HG03103 (cell line): ENCODE results near the gene COL6A1.

ENCODE experiments used
- ATAC-seq: cut with Tn5 transposase; IDR thresholded peaks from one replicate; pipeline ENCODE4 v1.9.1; 2021; ENCODE audit warnings: low read depth; ENCODE audit not compliant: unreplicated experiment

Gene COL6A1

GRCh38 chr21:45992301-45993209 lies 11.0 kb downstream of the COL6A1 start:
- no peak for ATAC-seq

DNA sequence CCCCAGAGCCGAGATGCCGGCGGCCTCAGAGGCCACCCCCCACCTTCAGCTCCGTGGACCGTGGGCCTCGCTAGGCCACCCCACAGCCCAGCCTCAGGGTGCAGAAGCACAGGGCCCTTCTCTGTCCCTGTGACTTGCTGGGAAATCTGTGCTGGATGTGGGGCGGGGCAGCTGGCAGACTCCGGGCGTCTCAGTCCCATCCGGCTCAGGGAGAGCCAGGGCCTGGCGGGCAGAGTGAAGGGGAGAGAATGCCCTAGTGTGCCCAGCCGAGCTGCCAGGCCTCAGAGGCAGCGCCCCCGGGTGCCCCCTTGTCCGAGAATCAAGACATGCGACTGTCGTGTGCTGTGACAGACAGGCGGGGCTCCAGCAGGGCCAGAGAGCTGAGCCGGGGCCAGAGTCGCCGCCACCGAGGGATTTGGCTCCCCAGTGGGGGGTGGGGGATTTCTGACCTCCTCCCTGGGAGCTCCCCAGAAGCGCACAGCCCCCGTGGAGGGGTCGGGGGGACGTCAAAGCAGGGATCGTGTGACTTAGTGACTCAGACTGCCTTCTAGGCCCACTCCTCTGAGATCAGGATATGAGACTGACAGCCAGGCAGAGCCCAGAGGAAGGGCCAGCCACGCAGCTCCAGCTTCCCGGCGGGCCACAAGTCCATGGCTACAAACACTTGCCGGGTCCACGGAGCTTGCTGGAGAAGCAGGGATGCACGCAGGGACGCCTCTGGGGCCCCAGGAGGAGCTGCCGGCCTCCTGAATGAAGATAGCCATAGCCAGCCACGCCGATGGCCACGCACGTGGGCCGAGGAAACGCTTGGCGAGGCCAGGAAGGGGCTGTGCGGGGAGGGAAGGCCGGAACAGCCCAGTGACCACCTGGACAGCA lies 11.9 kb downstream of the COL6A1 start:
- no peak for ATAC-seq

GRCh38 chr21:45994086-45994661 lies 12.6 kb downstream of the COL6A1 start:
- no peak for ATAC-seq

GRCh38 chr21:45994759-45995685 lies 13.5 kb downstream of the COL6A1 start:
- no peak for ATAC-seq

DNA sequence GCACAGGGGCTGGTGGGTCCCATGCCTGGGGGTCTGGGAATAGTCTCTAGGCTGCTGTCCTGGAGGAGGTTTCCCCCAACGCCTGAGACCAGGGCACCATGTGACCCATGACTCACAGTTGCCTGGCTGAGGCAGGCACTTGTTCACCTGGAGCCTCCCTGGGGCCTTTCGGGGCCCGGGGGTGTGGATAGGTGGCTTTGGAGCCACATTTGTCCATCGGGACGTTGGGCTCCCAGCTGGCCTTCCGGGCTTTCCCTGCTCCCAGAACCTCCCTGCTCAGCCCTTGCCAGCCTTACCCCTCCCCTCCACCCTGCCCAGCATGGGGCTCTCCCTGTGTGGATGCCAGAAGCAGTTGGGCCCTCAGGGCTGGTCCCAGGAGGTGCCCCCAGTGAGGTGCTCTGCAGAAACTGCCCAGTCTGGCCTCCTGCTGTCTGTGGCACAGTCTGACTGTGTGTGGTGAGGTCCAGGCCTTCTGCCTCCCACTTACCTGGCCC lies 14.2 kb downstream of the COL6A1 start:
- ATAC-seq = no peak

DNA sequence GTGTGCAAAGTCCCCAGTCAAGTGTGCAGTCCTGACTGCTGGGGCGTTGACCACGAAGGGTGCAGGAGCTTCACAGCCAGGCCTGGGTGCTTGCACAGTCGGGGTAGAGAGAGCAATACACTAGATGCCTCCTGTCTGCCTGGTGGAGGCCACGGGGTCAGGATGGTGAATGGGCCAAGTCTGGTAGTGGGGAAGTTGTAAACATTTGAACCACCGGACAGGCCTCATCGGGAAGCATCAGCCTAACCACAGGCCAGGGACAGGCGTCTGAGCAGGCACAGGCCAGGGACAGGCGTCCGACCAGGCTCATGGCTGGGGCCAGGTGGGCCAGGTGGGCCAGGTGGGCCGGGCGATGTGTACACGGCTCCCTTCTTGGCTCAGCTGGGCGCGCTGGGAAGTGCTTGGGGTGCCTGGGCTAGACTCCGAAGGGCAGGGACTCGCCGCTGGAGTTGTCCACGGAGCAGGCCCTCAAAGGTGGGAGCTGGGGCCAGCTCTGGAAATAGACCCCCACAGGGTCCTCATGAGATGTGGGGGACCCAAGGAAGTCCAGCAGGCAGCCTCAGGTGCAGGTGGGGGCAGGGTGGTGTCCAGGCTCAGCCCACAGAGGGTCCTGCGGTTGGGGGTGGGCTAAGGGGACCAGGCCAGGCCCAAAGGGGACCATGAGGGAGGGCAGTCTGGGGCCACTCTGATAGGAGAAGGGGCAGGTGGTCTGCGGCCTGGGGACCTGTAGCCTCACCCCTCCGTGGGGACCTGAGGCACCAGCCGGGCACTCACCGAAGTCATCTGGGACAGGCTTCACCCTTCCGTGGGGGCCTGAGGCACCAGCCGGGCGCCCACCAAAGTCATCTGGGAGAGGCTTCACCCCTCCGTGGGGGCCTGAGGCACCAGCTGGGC lies 15.0 kb downstream of the COL6A1 start:
- ATAC-seq = no peak

- ATAC-seq = no peak
These were observed 15.6 kb downstream of the COL6A1 start for GRCh38 chr21:45997205-45997494.

DNA sequence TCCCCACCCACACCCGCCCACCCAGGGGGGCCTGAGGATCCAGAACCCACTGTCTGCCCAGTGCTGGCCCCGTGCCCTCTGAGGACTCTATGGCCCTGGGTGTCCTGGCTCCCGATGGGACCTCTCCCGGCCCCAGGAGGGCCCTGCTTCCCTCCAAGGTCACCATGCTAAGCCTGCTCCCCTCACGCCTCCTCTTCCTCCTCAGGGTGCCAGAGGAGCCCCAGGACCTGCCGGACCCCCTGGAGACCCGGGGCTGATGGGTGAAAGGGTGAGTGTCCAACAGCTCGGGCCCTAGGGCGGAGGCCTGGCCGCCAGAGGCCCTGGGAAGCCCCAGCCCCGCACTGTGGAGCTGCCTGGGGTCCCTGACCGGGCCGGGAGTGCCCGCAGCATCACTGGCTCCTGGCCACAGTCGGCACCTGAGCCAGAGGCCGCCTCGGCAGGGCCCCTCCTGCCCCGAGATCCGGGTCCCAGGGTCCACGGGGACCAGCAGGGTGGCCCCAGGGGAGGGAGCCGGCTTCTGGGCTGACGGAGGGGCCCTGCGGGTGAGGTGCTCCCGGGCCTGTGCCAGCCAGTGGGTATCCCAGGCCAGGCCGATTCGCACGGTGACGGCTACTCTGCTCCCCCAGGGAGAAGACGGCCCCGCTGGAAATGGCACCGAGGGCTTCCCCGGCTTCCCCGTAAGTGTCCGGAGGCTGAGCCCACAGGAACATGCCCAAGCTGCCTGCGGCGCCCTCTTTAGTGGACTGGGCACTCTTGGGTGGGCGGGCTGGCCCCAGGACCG lies 16.1 kb downstream of the COL6A1 start:
- no peak for ATAC-seq

DNA sequence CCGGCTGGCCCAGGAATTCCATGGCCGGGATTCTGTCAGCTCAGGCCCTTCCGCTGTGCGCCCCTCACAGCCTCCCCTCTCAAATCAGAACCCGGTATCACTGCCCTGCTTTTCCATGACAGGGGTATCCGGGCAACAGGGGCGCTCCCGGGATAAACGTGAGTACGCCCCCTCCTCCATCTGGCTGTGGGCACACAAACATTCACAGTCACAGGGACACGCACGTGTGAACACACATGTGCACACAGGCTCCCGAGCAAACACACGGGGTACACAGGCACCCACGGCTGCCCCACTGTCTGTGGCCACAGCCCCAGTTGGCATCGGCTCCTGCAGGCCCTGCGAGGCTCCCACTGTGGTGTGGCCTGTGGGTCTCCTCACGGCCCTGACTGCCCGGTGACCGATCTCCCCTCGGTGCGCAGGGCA lies 16.7 kb downstream of the COL6A1 start:
- no peak for ATAC-seq

- no peak for ATAC-seq
These were observed 17.5 kb downstream of the COL6A1 start for GRCh38 chr21:45998871-45999580.

DNA sequence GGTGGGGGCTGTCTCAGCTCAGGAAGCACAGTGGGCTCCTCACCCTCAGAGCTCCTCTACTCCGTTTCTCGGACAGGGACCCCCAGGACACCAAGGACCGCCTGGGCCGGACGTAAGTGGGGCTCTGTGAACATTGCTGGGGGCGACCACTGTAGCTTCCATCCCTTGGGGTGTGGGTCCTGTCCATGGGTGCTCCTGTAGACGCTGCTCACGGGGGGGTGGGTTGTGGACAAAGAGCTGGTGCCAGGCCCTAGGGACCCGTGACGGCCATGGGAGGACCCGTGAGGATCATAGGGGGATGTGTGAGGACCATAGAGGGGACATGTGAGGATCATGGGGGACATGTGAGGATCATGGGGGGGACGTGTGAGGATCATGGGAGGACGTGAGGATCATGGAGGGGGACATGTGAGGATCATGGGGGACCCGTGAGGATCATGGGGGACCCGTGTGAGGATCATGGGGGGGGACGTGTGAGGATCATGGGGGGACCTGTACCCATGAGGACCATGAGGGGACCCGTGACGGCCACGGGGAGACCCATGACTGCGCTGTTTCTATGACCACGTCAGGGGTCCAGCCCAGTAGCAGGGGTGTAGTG lies 18.1 kb downstream of the COL6A1 start:
- no peak for ATAC-seq

- ATAC-seq = no peak
These were observed 18.7 kb downstream of the COL6A1 start for GRCh38 chr21:46000182-46000730.

- ATAC-seq = no peak
These were observed 19.4 kb downstream of the COL6A1 start for GRCh38 chr21:46000731-46001641.

GRCh38 chr21:46001821-46002681 lies 20.5 kb downstream of the COL6A1 start:
- ATAC-seq = no peak
